ENCODE data around the gene FGF6.

GRCh38 chr12:4454315-4454860 is 8.8 kb upstream of the FGF6 start:
- TF ChIP-seq CTCF (IDR thresholded peaks at IDR 0.05; ENCODE audit: insufficient read depth, low read length) (no peak), POLR2AphosphoS5 (IDR thresholded peaks at IDR 0.05; ENCODE audit: low read depth) (no peak), GABPA (IDR thresholded peaks at IDR 0.05; ENCODE audit: low read depth) (no peak)
